ENCODE results near the gene ATP2C1. TPM values are rescaled to one million over a fixed set of nuclear protein-coding genes. Genes with fewer than 3 reads are reported as not detected.

Gene ATP2C1
- total RNA-seq (2021; fragmentation: NEBNext Ultra II Directional; extraction: Animal tissue kit (Norgen Biotek cat#: 25700)) = 100 to 1,000 TPM; 101 to 124 (median 112) TPM
- long read RNA-seq, full-length matches to known transcripts = 50 of 107 reads
- long read RNA-seq, partial matches to known transcripts = 23 of 107 reads
- long read RNA-seq, other reads (novel, unspliced or antisense) = 34 of 107 reads

- TF ChIP-seq CTCF (IDR thresholded peaks at IDR 0.05) = no peak
- peak; percentile 94 for DNase-seq
- Mint-ChIP-seq H3K36me3 (ENCODE audit: low read depth) (peaks cover 5% of the 10 kb centered on the region; the same call in 1 of the 2 replicates), H3K4me1 (ENCODE audit: low read depth) (peaks cover 44% of the 10 kb centered on the region), H3K27me3 (ENCODE audit: insufficient read depth) (peaks cover 4% of the 10 kb centered on the region), H3K4me3 (peak within 1 kb of the TSS; percentile 98), H3K27ac (peak within 1 kb of the TSS; percentile 99), H3K9me3 (no peaks in the 10 kb centered on the region)
Observed at GRCh38 chr3:130893376-130894129, at the start of gene ATP2C1. TSS of gene ATP2C1 (plus strand) at chr3:130894084. CDS start at chr3:130894770, 686 bp downstream.

- Mint-ChIP-seq H3K27ac (no peak overlapping the region), H3K4me3 (no peak overlapping the region), H3K4me1 (ENCODE audit: low read depth) (peaks cover 7% of the 10 kb centered on the region), H3K27me3 (ENCODE audit: insufficient read depth) (no peaks in the 10 kb centered on the region), H3K9me3 (no peaks in the 10 kb centered on the region), H3K36me3 (ENCODE audit: low read depth) (no peaks in the 10 kb centered on the region)
- DNase-seq = no peak
- TF ChIP-seq CTCF (IDR thresholded peaks at IDR 0.05) = no peak
Observed at GRCh38 chr3:130844462-130844861, 49.4 kb upstream of the ATP2C1 start.

GRCh38 chr3:130846181-130846580, 47.7 kb upstream of the ATP2C1 start:
- Mint-ChIP-seq H3K36me3 (ENCODE audit: low read depth) (no peaks in the 10 kb centered on the region), H3K4me1 (ENCODE audit: low read depth) (peaks cover 19% of the 10 kb centered on the region), H3K4me3 (no peak overlapping the region), H3K27me3 (ENCODE audit: insufficient read depth) (no peaks in the 10 kb centered on the region; the same call in 1 of the 2 replicates), H3K9me3 (no peaks in the 10 kb centered on the region), H3K27ac (no peak overlapping the region)
- no peak for DNase-seq
- TF ChIP-seq CTCF (IDR thresholded peaks at IDR 0.05) = no peak

- H3K4me1 Mint-ChIP-seq (ENCODE audit: low read depth) = peaks cover 13% of the 10 kb centered on the region; the same call in 1 of the 2 replicates
- no peak overlapping the region for H3K4me3 Mint-ChIP-seq
- no peak for TF ChIP-seq CTCF (IDR thresholded peaks at IDR 0.05)
- no peaks in the 10 kb centered on the region for H3K36me3 Mint-ChIP-seq (ENCODE audit: low read depth)
- H3K27me3 Mint-ChIP-seq (ENCODE audit: insufficient read depth) = no peaks in the 10 kb centered on the region; the same call in 1 of the 2 replicates
- no peaks in the 10 kb centered on the region for H3K9me3 Mint-ChIP-seq
- no peak for DNase-seq
- H3K27ac Mint-ChIP-seq = no peak overlapping the region
Observed at GRCh38 chr3:130849091-130849552, 44.8 kb upstream of the ATP2C1 start.

GRCh38 chr3:130850044-130850797, 43.7 kb upstream of the ATP2C1 start:
- no peak for DNase-seq
- Mint-ChIP-seq H3K4me3 (no peak overlapping the region), H3K27me3 (ENCODE audit: insufficient read depth) (peaks cover 4% of the 10 kb centered on the region), H3K36me3 (ENCODE audit: low read depth) (no peaks in the 10 kb centered on the region), H3K27ac (no peak overlapping the region), H3K9me3 (no peaks in the 10 kb centered on the region), H3K4me1 (ENCODE audit: low read depth) (peaks cover 13% of the 10 kb centered on the region; the same call in 1 of the 2 replicates)
- TF ChIP-seq CTCF (IDR thresholded peaks at IDR 0.05) = no peak
